HUES6 (cell line): ENCODE results near the gene CAPN10.

Source experiments
- H3K27ac ChIP-seq: 2 replicates; pipeline ENCODE4 v1.7.0; 2013; ENCODE audit warnings: low read depth, mild to moderate bottlenecking, low read length, inconsistent platforms
- H3K27me3 ChIP-seq: 2 replicates; pipeline ENCODE4 v1.6.1; 2013; ENCODE audit warnings: low read length; ENCODE audit not compliant: control insufficient read depth, insufficient read depth
- H3K36me3 ChIP-seq: 2 replicates; pipeline ENCODE4 v1.6.1; 2013; ENCODE audit warnings: low read length; ENCODE audit not compliant: control insufficient read depth, insufficient read depth
- H3K4me1 ChIP-seq: 2 replicates; pipeline ENCODE4 v1.6.1; 2013; ENCODE audit warnings: low read length; ENCODE audit not compliant: control insufficient read depth, insufficient read depth
- H3K4me3 ChIP-seq: 2 replicates; pipeline ENCODE4 v1.5.1; 2013; ENCODE audit warnings: low read depth, low read length
- H3K9ac ChIP-seq: one replicate; pipeline ENCODE4 v1.6.1; 2013; ENCODE audit warnings: mild to moderate bottlenecking, low read length
- H3K9me3 ChIP-seq: 2 replicates; pipeline ENCODE4 v1.6.1; 2013; ENCODE audit warnings: low read depth, low read length; ENCODE audit not compliant: control insufficient read depth, insufficient read depth

Gene CAPN10

GRCh38 chr2:240576436-240577205 lies 9.9 kb upstream of the CAPN10 start:
- Histone ChIP-seq H3K4me1 (peaks cover 13% of the 10 kb centered on the region; the same call in 1 of the 2 replicates), H3K4me3 (no peak overlapping the region), H3K9ac (no peak overlapping the region), H3K36me3 (peaks cover 5% of the 10 kb centered on the region; the same call in 1 of the 2 replicates), H3K27ac (no peak overlapping the region), H3K27me3 (no peaks in the 10 kb centered on the region), H3K9me3 (no peaks in the 10 kb centered on the region)

- H3K4me3 ChIP-seq, result no peak overlapping the region
- H3K27ac ChIP-seq, result no peak overlapping the region
- no peaks in the 10 kb centered on the region for H3K9me3 ChIP-seq
- H3K36me3 ChIP-seq, result peaks cover 5% of the 10 kb centered on the region; the same call in 1 of the 2 replicates
- H3K4me1 ChIP-seq, result peaks cover 19% of the 10 kb centered on the region; the same call in 1 of the 2 replicates
- no peaks in the 10 kb centered on the region for H3K27me3 ChIP-seq
- H3K9ac ChIP-seq, result no peak overlapping the region
These were observed 9.0 kb upstream of the CAPN10 start for GRCh38 chr2:240577281-240578109.

DNA sequence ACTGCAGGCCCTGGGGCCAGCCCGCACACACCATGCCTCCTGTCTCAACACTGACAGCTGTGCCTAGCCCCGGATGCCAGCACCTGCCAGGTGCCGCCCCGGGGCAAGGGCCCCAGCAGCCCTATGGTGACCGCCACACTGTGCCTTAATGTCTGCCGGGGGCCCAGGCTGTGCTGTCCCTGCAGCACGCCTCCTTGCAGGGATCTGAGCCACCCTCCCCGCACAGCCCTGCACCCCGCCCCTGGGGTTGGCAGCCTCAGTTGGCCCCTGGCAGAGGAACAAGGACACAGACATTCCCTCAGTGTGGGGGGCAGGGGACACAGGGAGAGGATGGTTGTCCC lies 8.5 kb upstream of the CAPN10 start:
- no peaks in the 10 kb centered on the region for H3K27me3 ChIP-seq
- H3K27ac ChIP-seq, result no peak overlapping the region
- H3K4me1 ChIP-seq, result peaks cover 21% of the 10 kb centered on the region; the same call in 1 of the 2 replicates
- H3K9ac ChIP-seq, result no peak overlapping the region
- peaks cover 5% of the 10 kb centered on the region; the same call in 1 of the 2 replicates for H3K36me3 ChIP-seq
- H3K4me3 ChIP-seq, result no peak overlapping the region
- no peaks in the 10 kb centered on the region for H3K9me3 ChIP-seq

- Histone ChIP-seq H3K9me3 (no peaks in the 10 kb centered on the region), H3K9ac (no peak overlapping the region), H3K27me3 (no peaks in the 10 kb centered on the region), H3K36me3 (peaks cover 5% of the 10 kb centered on the region; the same call in 1 of the 2 replicates), H3K27ac (no peak overlapping the region), H3K4me3 (no peak overlapping the region), H3K4me1 (peaks cover 21% of the 10 kb centered on the region; the same call in 1 of the 2 replicates)
These were observed 8.0 kb upstream of the CAPN10 start for GRCh38 chr2:240578488-240578887.

GRCh38 chr2:240579071-240579762 lies 7.3 kb upstream of the CAPN10 start:
- Histone ChIP-seq H3K9ac (no peak overlapping the region), H3K36me3 (peaks cover 5% of the 10 kb centered on the region; the same call in 1 of the 2 replicates), H3K4me3 (no peak overlapping the region), H3K4me1 (peaks cover 21% of the 10 kb centered on the region; the same call in 1 of the 2 replicates), H3K27me3 (no peaks in the 10 kb centered on the region), H3K27ac (no peak overlapping the region), H3K9me3 (no peaks in the 10 kb centered on the region)

DNA sequence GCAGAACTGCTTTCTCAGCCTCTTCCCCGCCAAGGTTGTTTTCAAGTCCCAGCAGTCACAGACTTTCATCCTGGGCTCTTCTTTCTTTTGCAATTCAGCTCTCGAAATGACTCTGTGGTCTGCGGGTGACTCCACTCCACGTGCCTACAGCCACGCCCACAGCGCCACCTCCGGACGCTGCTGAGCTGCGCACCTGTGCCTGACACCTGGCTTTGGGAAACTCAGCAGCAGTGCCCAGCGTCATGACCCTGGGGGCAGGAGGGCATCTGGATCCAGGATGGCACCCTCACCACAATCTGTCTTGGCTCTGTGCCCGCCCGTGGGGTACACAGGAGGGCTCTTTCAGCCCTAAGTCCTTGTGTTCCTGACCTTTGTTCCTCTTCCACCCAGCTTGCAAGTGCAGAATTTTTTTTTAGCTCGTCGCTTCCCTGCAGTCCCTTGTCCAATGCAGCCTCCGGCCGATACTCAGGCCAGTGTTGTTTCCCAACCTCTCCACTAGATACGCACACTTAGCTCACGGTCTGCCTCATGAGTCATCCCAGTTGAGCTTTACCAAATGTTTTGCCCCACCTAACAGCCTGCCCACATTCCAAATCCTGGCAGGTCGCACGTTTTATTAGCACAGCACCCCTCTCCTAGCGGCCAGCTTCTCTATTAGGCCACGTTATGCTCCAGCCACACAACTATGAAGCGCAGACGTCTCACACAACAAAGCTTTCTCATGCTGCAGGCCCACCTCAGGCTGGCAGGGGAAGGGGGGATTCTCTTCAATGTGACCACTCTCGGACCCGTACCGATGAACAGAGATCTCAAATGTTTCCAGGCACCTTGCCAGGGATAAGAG lies 6.5 kb upstream of the CAPN10 start:
- H3K36me3 ChIP-seq, result peaks cover 5% of the 10 kb centered on the region; the same call in 1 of the 2 replicates
- peaks cover 26% of the 10 kb centered on the region for H3K4me1 ChIP-seq
- H3K9me3 ChIP-seq, result no peaks in the 10 kb centered on the region
- no peaks in the 10 kb centered on the region for H3K27me3 ChIP-seq
- no peak overlapping the region for H3K27ac ChIP-seq
- H3K4me3 ChIP-seq, result no peak overlapping the region
- no peak overlapping the region for H3K9ac ChIP-seq

DNA sequence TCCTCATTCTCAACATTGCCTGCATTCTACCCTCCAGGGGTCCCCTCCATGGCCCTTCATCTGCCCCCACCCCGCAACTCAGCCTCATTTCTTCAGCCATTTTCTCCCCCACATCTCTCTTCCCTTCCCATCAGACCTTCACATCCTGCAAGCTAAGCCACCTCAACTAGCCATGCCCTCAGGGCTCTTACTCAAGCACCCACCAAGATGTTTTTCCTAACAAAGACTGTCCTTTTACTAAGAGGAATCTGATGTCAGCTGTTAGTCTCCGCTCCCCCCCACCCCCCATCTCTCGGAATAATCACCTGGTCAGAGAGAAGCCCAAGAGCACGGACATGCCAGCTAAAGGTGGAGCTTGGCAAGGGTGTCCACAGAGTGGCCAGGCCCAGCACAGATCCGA lies 4.7 kb upstream of the CAPN10 start:
- peaks cover 3% of the 10 kb centered on the region; the same call in 1 of the 2 replicates for H3K36me3 ChIP-seq
- no peak overlapping the region for H3K27ac ChIP-seq
- H3K4me1 ChIP-seq, result peaks cover 30% of the 10 kb centered on the region
- H3K9ac ChIP-seq, result no peak overlapping the region
- no peaks in the 10 kb centered on the region for H3K9me3 ChIP-seq
- no peak overlapping the region; the same call in 1 of the 2 replicates for H3K4me3 ChIP-seq
- H3K27me3 ChIP-seq, result no peaks in the 10 kb centered on the region

DNA sequence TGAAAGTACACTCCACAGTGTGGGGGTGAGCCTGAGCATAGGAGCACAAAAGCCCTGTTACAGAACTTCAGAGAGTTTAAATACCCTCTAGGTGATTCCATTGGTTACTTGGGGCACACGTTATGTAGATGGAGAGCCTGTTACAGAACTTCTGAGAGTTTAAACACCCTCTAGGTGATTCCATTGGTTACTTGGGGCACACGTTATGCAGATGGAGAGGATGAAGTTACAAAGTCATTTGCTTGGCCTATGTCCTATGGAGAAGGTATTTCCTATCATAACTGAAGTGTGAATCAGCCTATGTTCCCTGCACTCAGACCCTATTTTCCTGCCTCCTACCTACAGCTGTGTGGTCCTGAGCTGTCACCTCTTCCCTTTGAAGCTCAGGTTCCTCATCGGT lies 3.8 kb upstream of the CAPN10 start:
- no peaks in the 10 kb centered on the region for H3K27me3 ChIP-seq
- no peak overlapping the region for H3K4me3 ChIP-seq
- H3K9me3 ChIP-seq, result no peaks in the 10 kb centered on the region
- H3K4me1 ChIP-seq, result peaks cover 36% of the 10 kb centered on the region
- peaks cover 2% of the 10 kb centered on the region; the same call in 1 of the 2 replicates for H3K36me3 ChIP-seq
- H3K27ac ChIP-seq, result no peak overlapping the region
- H3K9ac ChIP-seq, result no peak overlapping the region

DNA sequence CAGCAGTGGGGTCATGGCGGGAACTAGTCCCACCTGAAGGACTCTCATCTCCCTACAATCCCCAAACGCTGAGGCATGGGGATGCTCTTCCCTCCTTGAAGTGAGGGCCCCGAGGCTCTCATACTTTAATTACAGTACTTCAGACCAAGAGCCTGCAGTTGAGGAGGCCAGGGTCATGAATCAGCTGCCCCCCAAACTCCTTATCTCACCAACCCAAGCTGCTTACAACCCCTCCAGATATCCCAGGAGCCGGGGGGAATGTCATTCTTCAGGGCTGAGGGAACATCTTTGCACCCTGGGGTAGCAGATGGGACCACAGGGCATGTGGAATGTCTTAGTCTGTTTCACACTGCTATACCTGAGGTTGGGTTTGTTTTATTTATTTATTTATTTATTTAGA lies 2.8 kb upstream of the CAPN10 start:
- Histone ChIP-seq H3K27ac (no peak overlapping the region), H3K4me1 (peaks cover 39% of the 10 kb centered on the region), H3K27me3 (no peaks in the 10 kb centered on the region), H3K9ac (no peak overlapping the region), H3K9me3 (no peaks in the 10 kb centered on the region), H3K36me3 (no peaks in the 10 kb centered on the region), H3K4me3 (no peak overlapping the region)

GRCh38 chr2:240584486-240585031 lies 2.0 kb upstream of the CAPN10 start:
- Histone ChIP-seq H3K9ac (no peak overlapping the region), H3K9me3 (no peaks in the 10 kb centered on the region), H3K36me3 (0 out of 2 replicates have a peak, but pooled peaks cover 2% of the 10 kb centered on the region), H3K27me3 (no peaks in the 10 kb centered on the region), H3K4me1 (peaks cover 38% of the 10 kb centered on the region), H3K4me3 (peak overlapping the region; percentile 78), H3K27ac (no peak overlapping the region)
